ENCODE measurements around the gene LGALS8.

- TF ChIP-seq CTCF (IDR thresholded peaks at IDR 0.05; ENCODE audit: insufficient read depth, low read length), result no peak
- no peak for TF ChIP-seq POLR2AphosphoS5 (IDR thresholded peaks at IDR 0.05; ENCODE audit: low read depth)
These were observed 8.3 kb upstream of the LGALS8 start for GRCh38 chr1:236515443-236515958.

All from HL-60 (cell line).